ENCODE results near the gene FAM98B. TPM values are rescaled to one million over a fixed set of nuclear protein-coding genes. Genes with fewer than 3 reads are reported as not detected.

FAM98B gene
- total and polyA plus RNA-seq, 2 experiments from 2014 or later: 10.1 to 32.5 TPM

GRCh38 chr15:38531509-38531908 is 77.6 kb downstream of the FAM98B start (continued):
- TF ChIP-seq, protein P1, sequence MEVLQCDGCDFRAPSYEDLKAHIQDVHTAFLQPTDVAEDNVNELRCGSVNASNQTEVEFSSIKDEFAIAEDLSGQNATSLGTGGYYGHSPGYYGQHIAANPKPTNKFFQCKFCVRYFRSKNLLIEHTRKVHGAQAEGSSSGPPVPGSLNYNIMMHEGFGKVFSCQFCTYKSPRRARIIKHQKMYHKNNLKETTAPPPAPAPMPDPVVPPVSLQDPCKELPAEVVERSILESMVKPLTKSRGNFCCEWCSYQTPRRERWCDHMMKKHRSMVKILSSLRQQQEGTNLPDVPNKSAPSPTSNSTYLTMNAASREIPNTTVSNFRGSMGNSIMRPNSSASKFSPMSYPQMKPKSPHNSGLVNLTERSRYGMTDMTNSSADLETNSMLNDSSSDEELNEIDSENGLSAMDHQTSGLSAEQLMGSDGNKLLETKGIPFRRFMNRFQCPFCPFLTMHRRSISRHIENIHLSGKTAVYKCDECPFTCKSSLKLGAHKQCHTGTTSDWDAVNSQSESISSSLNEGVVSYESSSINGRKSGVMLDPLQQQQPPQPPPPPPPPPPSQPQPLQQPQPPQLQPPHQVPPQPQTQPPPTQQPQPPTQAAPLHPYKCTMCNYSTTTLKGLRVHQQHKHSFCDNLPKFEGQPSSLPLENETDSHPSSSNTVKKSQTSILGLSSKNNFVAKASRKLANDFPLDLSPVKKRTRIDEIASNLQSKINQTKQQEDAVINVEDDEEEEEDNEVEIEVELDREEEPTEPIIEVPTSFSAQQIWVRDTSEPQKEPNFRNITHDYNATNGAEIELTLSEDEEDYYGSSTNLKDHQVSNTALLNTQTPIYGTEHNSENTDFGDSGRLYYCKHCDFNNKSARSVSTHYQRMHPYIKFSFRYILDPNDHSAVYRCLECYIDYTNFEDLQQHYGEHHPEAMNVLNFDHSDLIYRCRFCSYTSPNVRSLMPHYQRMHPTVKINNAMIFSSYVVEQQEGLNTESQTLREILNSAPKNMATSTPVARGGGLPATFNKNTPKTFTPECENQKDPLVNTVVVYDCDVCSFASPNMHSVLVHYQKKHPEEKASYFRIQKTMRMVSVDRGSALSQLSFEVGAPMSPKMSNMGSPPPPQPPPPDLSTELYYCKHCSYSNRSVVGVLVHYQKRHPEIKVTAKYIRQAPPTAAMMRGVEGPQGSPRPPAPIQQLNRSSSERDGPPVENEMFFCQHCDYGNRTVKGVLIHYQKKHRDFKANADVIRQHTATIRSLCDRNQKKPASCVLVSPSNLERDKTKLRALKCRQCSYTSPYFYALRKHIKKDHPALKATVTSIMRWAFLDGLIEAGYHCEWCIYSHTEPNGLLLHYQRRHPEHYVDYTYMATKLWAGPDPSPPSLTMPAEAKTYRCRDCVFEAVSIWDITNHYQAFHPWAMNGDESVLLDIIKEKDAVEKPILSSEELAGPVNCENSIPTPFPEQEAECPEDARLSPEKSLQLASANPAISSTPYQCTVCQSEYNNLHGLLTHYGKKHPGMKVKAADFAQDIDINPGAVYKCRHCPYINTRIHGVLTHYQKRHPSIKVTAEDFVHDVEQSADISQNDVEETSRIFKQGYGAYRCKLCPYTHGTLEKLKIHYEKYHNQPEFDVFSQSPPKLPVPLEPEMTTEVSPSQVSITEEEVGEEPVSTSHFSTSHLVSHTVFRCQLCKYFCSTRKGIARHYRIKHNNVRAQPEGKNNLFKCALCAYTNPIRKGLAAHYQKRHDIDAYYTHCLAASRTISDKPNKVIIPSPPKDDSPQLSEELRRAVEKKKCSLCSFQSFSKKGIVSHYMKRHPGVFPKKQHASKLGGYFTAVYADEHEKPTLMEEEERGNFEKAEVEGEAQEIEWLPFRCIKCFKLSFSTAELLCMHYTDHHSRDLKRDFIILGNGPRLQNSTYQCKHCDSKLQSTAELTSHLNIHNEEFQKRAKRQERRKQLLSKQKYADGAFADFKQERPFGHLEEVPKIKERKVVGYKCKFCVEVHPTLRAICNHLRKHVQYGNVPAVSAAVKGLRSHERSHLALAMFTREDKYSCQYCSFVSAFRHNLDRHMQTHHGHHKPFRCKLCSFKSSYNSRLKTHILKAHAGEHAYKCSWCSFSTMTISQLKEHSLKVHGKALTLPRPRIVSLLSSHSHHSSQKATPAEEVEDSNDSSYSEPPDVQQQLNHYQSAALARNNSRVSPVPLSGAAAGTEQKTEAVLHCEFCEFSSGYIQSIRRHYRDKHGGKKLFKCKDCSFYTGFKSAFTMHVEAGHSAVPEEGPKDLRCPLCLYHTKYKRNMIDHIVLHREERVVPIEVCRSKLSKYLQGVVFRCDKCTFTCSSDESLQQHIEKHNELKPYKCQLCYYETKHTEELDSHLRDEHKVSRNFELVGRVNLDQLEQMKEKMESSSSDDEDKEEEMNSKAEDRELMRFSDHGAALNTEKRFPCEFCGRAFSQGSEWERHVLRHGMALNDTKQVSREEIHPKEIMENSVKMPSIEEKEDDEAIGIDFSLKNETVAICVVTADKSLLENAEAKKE (CRISPR knock-in tag; IDR thresholded peaks at IDR 0.05): no peak
- TF ChIP-seq ZNF114 (CRISPR knock-in tag; IDR thresholded peaks at IDR 0.05) (no peak), ZNF331 (CRISPR knock-in tag; IDR thresholded peaks at IDR 0.05; ENCODE audit: low read depth) (no peak), EZH2 (IDR thresholded peaks at IDR 0.05; ENCODE audit: low read depth, unreplicated experiment) (no peak), JUNB (IDR thresholded peaks at IDR 0.05; ENCODE audit: unreplicated experiment) (no peak)

GRCh38 chr15:38532728-38533127 is 78.8 kb downstream of the FAM98B start:
- Mint-ChIP-seq H3K27me3 (ENCODE audit: insufficient read depth, low read depth, poor library complexity) (peaks cover 1% of the 10 kb centered on the region), H3K9me3 (no peaks in the 10 kb centered on the region), H3K4me3 (no peak overlapping the region), H3K27ac (no peak overlapping the region), H3K4me1 (peaks cover 2% of the 10 kb centered on the region), H3K36me3 (ENCODE audit: low read depth) (no peaks in the 10 kb centered on the region)
- Histone ChIP-seq H3K9me2 (ENCODE audit: insufficient read depth) (peaks cover 19% of the 10 kb centered on the region), H3K27me3 (ENCODE audit: insufficient read depth) (no peaks in the 10 kb centered on the region), H3F3A (replicated peaks; ENCODE audit: low read depth) (no peaks in the 10 kb centered on the region), H3K79me2 (replicated peaks; ENCODE audit: insufficient read depth) (no peaks in the 10 kb centered on the region), H3K4me1 (ENCODE audit: insufficient read depth) (no peaks in the 10 kb centered on the region), H3K36me3 (ENCODE audit: insufficient read depth) (no peaks in the 10 kb centered on the region), H2AFZ (no peak overlapping the region), H3K27ac (ENCODE audit: low read depth) (no peak overlapping the region), H3K4me3 (no peak overlapping the region), H3K4me2 (no peak overlapping the region), H4K20me1 (replicated peaks; ENCODE audit: insufficient read depth) (no peaks in the 10 kb centered on the region)
- no peak for ATAC-seq
- no peak for DNase-seq (ENCODE audit: low spot score)
- TF ChIP-seq CREB1 (CRISPR knock-in tag; IDR thresholded peaks at IDR 0.05; ENCODE audit: low read depth): no peak
- TF ChIP-seq ETS1 (IDR thresholded peaks at IDR 0.05): no peak
- TF ChIP-seq EZH2phosphoT487 (IDR thresholded peaks at IDR 0.05; ENCODE audit: unreplicated experiment): no peak
- no peak for TF ChIP-seq ZNF114 (CRISPR knock-in tag; IDR thresholded peaks at IDR 0.05)
- TF ChIP-seq CTCF (conservative IDR thresholded peaks at IDR 0.05; ENCODE audit: low read depth in 2 of 2): no peak
- no peak for TF ChIP-seq JUNB (IDR thresholded peaks at IDR 0.05; ENCODE audit: unreplicated experiment)

Measured in GM23338 (cell line).